IMR-90 (cell line): ENCODE measurements around the gene GRID1. TPM values are rescaled to one million over a fixed set of nuclear protein-coding genes. Genes with fewer than 3 reads are reported as not detected.

Experiments used
- ATAC-seq: fragments of 200-7000 bp; cut with Tn5 transposase; 2 replicates; pipeline ENCODE4 v1.9.1; 2020; ENCODE audit warnings: low read depth, mild to moderate bottlenecking, moderate library complexity
- BruUV-seq: library from RNA; stranded (reverse); fragments of 400-500 nt; replicated peaks from 2 replicates; lab custom pipeline; 2021; lab: Mats Ljungman, UMichigan
- CTCF ChIA-PET: fragments of 300-600 bp; formaldehyde crosslinking; extraction: SDS; loops from one replicate; lab custom pipeline; 2021; ENCODE audit warnings: antibody characterized with exemption; lab: Yijun Ruan, JAX
- POLR2A ChIA-PET: fragments of 300-600 bp; sonication (Branson Sonifier 250); formaldehyde crosslinking; loops from one replicate; lab custom pipeline; 2022; ENCODE audit warnings: antibody characterized with exemption; ENCODE audit not compliant: unreplicated experiment; lab: Charles Lee
- DNase-seq: peaks from one replicate; pipeline ENCODE4 v3.0.0; 2013
- H2AFZ ChIP-seq: replicated peaks from 2 replicates; pipeline ENCODE3; 2013; ENCODE audit warnings: low read length, mild to moderate bottlenecking; ENCODE audit not compliant: poor library complexity
- H2AK5ac ChIP-seq: 2 replicates; pipeline ENCODE4 v1.6.1; 2013; ENCODE audit warnings: low read depth, low read length, inconsistent platforms
- H2AK9ac ChIP-seq: replicated peaks from 2 replicates; pipeline ENCODE3; 2013; ENCODE audit warnings: mild to moderate bottlenecking, low read depth, low read length, moderate library complexity; ENCODE audit not compliant: poor library complexity
- H2BK120ac ChIP-seq: 2 replicates; pipeline ENCODE4 v1.6.1; 2013; ENCODE audit warnings: low read depth, low read length, inconsistent platforms
- H2BK15ac ChIP-seq: 3 replicates; pipeline ENCODE4 v1.6.1; 2013; ENCODE audit warnings: low read depth, low read length, inconsistent platforms
- H2BK20ac ChIP-seq: 2 replicates; pipeline ENCODE4 v1.6.1; 2013; ENCODE audit warnings: low read depth, mild to moderate bottlenecking, inconsistent platforms, low read length, moderate library complexity
- H2BK5ac ChIP-seq: 2 replicates; pipeline ENCODE4 v1.6.1; 2013; ENCODE audit warnings: mild to moderate bottlenecking, low read depth, low read length, inconsistent platforms; ENCODE audit not compliant: poor library complexity, severe bottlenecking
- H3K14ac ChIP-seq: replicated peaks from 2 replicates; pipeline ENCODE4 v1.6.1; 2013; ENCODE audit warnings: low read depth, low read length, inconsistent platforms
- H3K18ac ChIP-seq: 2 replicates; pipeline ENCODE4 v1.6.1; 2013; ENCODE audit warnings: low read depth, low read length, control low read depth
- H3K23ac ChIP-seq: 2 replicates; pipeline ENCODE4 v1.6.1; 2013; ENCODE audit warnings: low read depth, low read length, inconsistent platforms
- H3K27ac ChIP-seq: 2 replicates; pipeline ENCODE4 v1.5.1; 2013; ENCODE audit warnings: mild to moderate bottlenecking, control low read depth, low read length; ENCODE audit not compliant: insufficient read depth
- H3K27me3 ChIP-seq: 2 replicates; pipeline ENCODE4 v1.6.1; 2013; ENCODE audit warnings: low read length; ENCODE audit not compliant: control insufficient read depth, insufficient read depth
- H3K36me3 ChIP-seq: 2 replicates; pipeline ENCODE4 v1.6.1; 2013; ENCODE audit warnings: low read length, mixed read lengths; ENCODE audit not compliant: control insufficient read depth, insufficient read depth
- H3K4ac ChIP-seq: 2 replicates; pipeline ENCODE4 v1.6.1; 2013; ENCODE audit warnings: low read depth, low read length, inconsistent platforms
- H3K4me1 ChIP-seq: 2 replicates; pipeline ENCODE4 v1.6.1; 2013; ENCODE audit warnings: low read length, mixed read lengths; ENCODE audit not compliant: control insufficient read depth, insufficient read depth
- H3K4me2 ChIP-seq: 2 replicates; pipeline ENCODE4 v1.6.1; 2013; ENCODE audit warnings: low read depth, mild to moderate bottlenecking, control low read depth, low read length, moderate library complexity
- H3K4me3 ChIP-seq: 2 replicates; pipeline ENCODE4 v1.5.1; 2013; ENCODE audit warnings: low read depth, mild to moderate bottlenecking, control low read depth, low read length, moderate library complexity; ENCODE audit not compliant: insufficient read depth
- H3K56ac ChIP-seq: 2 replicates; pipeline ENCODE4 v1.6.1; 2013; ENCODE audit warnings: low read length, inconsistent platforms; ENCODE audit not compliant: insufficient read depth; ENCODE audit errors: extremely low read depth
- H3K79me1 ChIP-seq, 2 experiments: 2 replicates each; pipeline ENCODE4 v1.6.1; 2013; ENCODE audit warnings: low read length in 2 of 2, inconsistent platforms in 1 of 2, low read depth in 1 of 2
- H3K9ac ChIP-seq: 2 replicates; pipeline ENCODE4 v1.6.1; 2013; ENCODE audit warnings: low read depth, low read length, control low read depth
- H3K9me1 ChIP-seq: 2 replicates; pipeline ENCODE4 v1.6.1; 2013; ENCODE audit warnings: low read length, inconsistent platforms; ENCODE audit not compliant: insufficient read depth
- H3K9me3 ChIP-seq: 2 replicates; pipeline ENCODE4 v1.6.1; 2013; ENCODE audit warnings: low read length; ENCODE audit not compliant: control insufficient read depth, insufficient read depth
- H4K20me1 ChIP-seq: 2 replicates; pipeline ENCODE4 v1.6.1; 2013; ENCODE audit warnings: low read length, inconsistent platforms; ENCODE audit not compliant: insufficient read depth
- H4K5ac ChIP-seq: 2 replicates; pipeline ENCODE4 v1.6.1; 2013; ENCODE audit warnings: mild to moderate bottlenecking, low read depth, low read length, control low read depth
- H4K8ac ChIP-seq, 2 experiments: 2 replicates each; pipeline ENCODE4 v1.6.1; 2013; ENCODE audit warnings: low read depth in 2 of 2, low read length in 2 of 2, control low read depth in 1 of 2, inconsistent platforms in 1 of 2
- H4K91ac ChIP-seq: 2 replicates; pipeline ENCODE4 v1.6.1; 2013; ENCODE audit warnings: low read depth, low read length, inconsistent platforms; ENCODE audit not compliant: insufficient read depth
- FOS ChIP-seq: fragments of 150-350 bp; IDR thresholded peaks from 2 replicates; pipeline ENCODE4 v1.6.1; 2016; ENCODE audit warnings: low read depth, low read length
- MAFK ChIP-seq: IDR thresholded peaks from 2 replicates; pipeline ENCODE4 v1.6.1; 2012; ENCODE audit warnings: low read depth, low read length, improper control_type of control experiment
- MXI1 ChIP-seq: IDR thresholded peaks from 2 replicates; pipeline ENCODE4 v1.6.1; 2012; ENCODE audit warnings: low read depth, mild to moderate bottlenecking, low read length, moderate library complexity, borderline replicate concordance
- WGBS, 2 experiments: methylation state at CpG; one replicate each; pipeline versions ENCODE4 v1.1.5 to v1.1.7; 2013; ENCODE audit warnings: missing lambda C conversion rate in 2 of 2; ENCODE audit not compliant: insufficient read length in 1 of 2; ENCODE audit errors: extremely low coverage in 2 of 2; 5-methylcytosine and 5-hydroxymethylcytosine counted together
- dilution Hi-C: fragments of 300-500 bp; cut with HindIII; formaldehyde crosslinking; loops from one replicate; pipeline ENCODE4 v1.14.3; 2018; ENCODE audit warnings: low sequenced_read_pairs; ENCODE audit not compliant: unreplicated experiment
- in situ Hi-C: fragments of 300-500 bp; cut with MboI; formaldehyde crosslinking; loops from 3 replicates; pipeline ENCODE4 v1.14.3; 2019; ENCODE audit warnings: low sequenced_read_pairs, inconsistent platforms, mixed read lengths
- intact Hi-C: fragments of 100-400 bp; cut with micrococcal nuclease; formaldehyde crosslinking; loops from 2 replicates; pipeline ENCODE4 v1.10.0; 2022
- polyA plus RNA-seq, 3 experiments: library from polyadenylated mRNA; depleted of rRNA; stranded (reverse); fragments of >200 nt; gene quantifications; 2 replicates each; pipeline ENCODE4 v1.2.3, GENCODE V29; 2012; ENCODE audit warnings: low replicate concordance in 1 of 3
- total RNA-seq: library from RNA; depleted of rRNA; stranded (reverse); fragments of >200 nt; gene quantifications from 2 replicates; pipeline ENCODE4 v1.2.3, GENCODE V29; 2012

GRID1 gene
- total and polyA plus RNA-seq, 2 of the 4 experiments (the other 2 are of a cell fraction): not detected

DNA sequence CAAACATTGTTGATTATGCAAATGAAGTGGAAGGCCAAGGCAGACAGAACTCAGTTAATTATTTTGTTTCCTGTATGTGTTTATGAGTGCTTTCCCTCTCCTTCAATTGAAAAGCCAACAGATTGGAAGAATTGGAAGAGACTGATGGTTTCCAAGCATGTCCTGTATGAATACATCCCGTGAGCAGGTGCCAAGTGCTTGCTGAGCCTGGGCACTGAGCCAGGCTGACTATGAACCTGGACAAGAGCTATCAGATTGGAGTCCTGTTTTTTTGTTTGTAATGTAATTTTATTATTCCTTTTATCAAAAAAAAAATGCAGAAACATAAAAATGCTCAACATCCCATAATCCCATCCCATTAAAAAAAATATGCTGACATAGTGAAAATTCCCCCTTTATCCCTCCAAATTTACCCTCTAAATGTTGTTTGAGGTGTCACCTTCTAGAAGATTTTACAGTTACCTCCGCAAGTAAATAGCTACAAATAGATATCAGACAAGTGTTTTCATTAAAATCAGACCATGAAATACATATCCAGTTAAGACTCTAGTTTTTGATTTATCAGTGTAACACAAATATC lies 449.5 kb downstream of the GRID1 start:
- no peak overlapping the region for H3K14ac ChIP-seq
- intact Hi-C loops (no loop called here), in situ Hi-C loops (no loop called here), dilution Hi-C loops (no loop called here)
- no peak overlapping the region for H3K27ac ChIP-seq
- no peaks in the 10 kb centered on the region for H3K9me1 ChIP-seq
- no peak overlapping the region for H3K4me3 ChIP-seq
- TF ChIP-seq MXI1: no peak
- TF ChIP-seq MAFK: peak; percentile 92
- TF ChIP-seq FOS: no peak
- no peaks in the 10 kb centered on the region for H4K20me1 ChIP-seq
- H4K5ac ChIP-seq: no peak overlapping the region
- H2AK5ac ChIP-seq: no peak overlapping the region
- H2BK20ac ChIP-seq: no peak overlapping the region
- no peaks in the 10 kb centered on the region for H3K36me3 ChIP-seq
- no peak overlapping the region for H4K91ac ChIP-seq
- no peak overlapping the region for H2AK9ac ChIP-seq
- no peak for DNase-seq
- H3K4ac ChIP-seq: no peak overlapping the region
- peaks cover 30% of the 10 kb centered on the region for H3K9me3 ChIP-seq
- no peaks in the 10 kb centered on the region for H3K4me1 ChIP-seq
- no peak overlapping the region for H2AFZ ChIP-seq
- no peak overlapping the region for H3K56ac ChIP-seq
- no peak for ATAC-seq
- no peak overlapping the region for H3K18ac ChIP-seq
- WGBS, 2 experiments: no CpG with 5 or more reads among the region's 2 CpGs
- no peaks in the 10 kb centered on the region for H3K27me3 ChIP-seq
- H3K79me1 ChIP-seq: no peaks in the 10 kb centered on the region
- no peak overlapping the region for H2BK5ac ChIP-seq
- no peak overlapping the region for H3K4me2 ChIP-seq
- POLR2A ChIA-PET: no interaction called here
- no peak overlapping the region for H2BK15ac ChIP-seq
- H3K23ac ChIP-seq: no peak overlapping the region
- H2BK120ac ChIP-seq: no peak overlapping the region
- H4K8ac ChIP-seq: no peak overlapping the region
- no peak overlapping the region for H3K9ac ChIP-seq
- no TSS peak for BruUV-seq
- CTCF ChIA-PET: no interaction called here
